Adipose tissue (tissue), 3 donors: ENCODE measurements around the gene CASP6. TPM values are rescaled to one million over a fixed set of nuclear protein-coding genes. Genes with fewer than 3 reads are reported as not detected.
"Not testable (repeated sequence)": the region's sequence is repeated elsewhere in the genome, so short reads cannot be mapped to it uniquely, and the experiment has no call there.

Experiments
- H3K27ac ChIP-seq: one replicate; pipeline ENCODE4 v1.5.1; 2013; ENCODE audit warnings: low read depth, low read length
- WGBS, 3 donors: extraction: QIAGEN DNeasy Blood & Tissue Kit; methylation state at CpG; one replicate each; pipeline ENCODE4 v1.1.7; 2013; 5-methylcytosine and 5-hydroxymethylcytosine counted together
- polyA plus RNA-seq, 3 donors: library from polyadenylated mRNA; stranded (reverse); fragments of 200-250 nt; gene quantifications; one replicate each; pipeline ENCODE4 v1.2.3, GENCODE V29; 2013
- donor health status: healthy with polysubstance abuse.
- donor health status: Bipolar disorder and iron deficiency.
- donor health status: healthy.

CASP6 gene
- polyA plus RNA-seq, 3 donors, result 8.0 to 17.3 (median 15.1) TPM

- 97 to 99% (median 99%) methylated on average over 13 to 14 of the region's 14 CpGs for WGBS, 3 donors
- not testable (repeated sequence) for H3K27ac ChIP-seq
Measured at GRCh38 chr4:109678925-109679324, 24.3 kb downstream of the CASP6 start.

GRCh38 chr4:109678472-109678871, 24.8 kb downstream of the CASP6 start:
- H3K27ac ChIP-seq, result not testable (repeated sequence)
- 96 to 99% (median 97%) methylated on average over 26 to 28 of the region's 28 CpGs for WGBS, 3 donors

- no peak overlapping the region for H3K27ac ChIP-seq
- WGBS, 3 donors, result 85 to 94% (median 89%) methylated on average over 1 of the region's 1 CpG
Measured at GRCh38 chr4:109676886-109677285, 26.4 kb downstream of the CASP6 start.

- H3K27ac ChIP-seq, result no peak overlapping the region
- 92 to 100% (median 100%) methylated on average over 1 of the region's 1 CpG for WGBS, 3 donors
Measured at GRCh38 chr4:109675843-109676242, 27.4 kb downstream of the CASP6 start.

- no peak overlapping the region for H3K27ac ChIP-seq
- 47 to 95% (median 85%) methylated on average over 3 of the region's 3 CpGs for WGBS, 3 donors
Measured at GRCh38 chr4:109675181-109675580, 28.1 kb downstream of the CASP6 start.

GRCh38 chr4:109673303-109673702, 29.9 kb downstream of the CASP6 start:
- WGBS, 3 donors, result 96 to 100% (median 96%) methylated on average over 1 of the region's 1 CpG
- no peak overlapping the region for H3K27ac ChIP-seq

GRCh38 chr4:109672169-109672930, 30.9 kb downstream of the CASP6 start:
- H3K27ac ChIP-seq, result no peak overlapping the region

- H3K27ac ChIP-seq, result no peak overlapping the region
Measured at GRCh38 chr4:109671350-109671749, 31.9 kb downstream of the CASP6 start.

- H3K27ac ChIP-seq, result no peak overlapping the region
- WGBS, 3 donors, result 59 to 88% (median 78%) methylated on average over 5 of the region's 5 CpGs
Measured at GRCh38 chr4:109665783-109666485, 37.3 kb downstream of the CASP6 start.

- 65 to 81% (median 80%) methylated on average over 3 of the region's 3 CpGs for WGBS, 3 donors
- H3K27ac ChIP-seq, result no peak overlapping the region
Measured at GRCh38 chr4:109662771-109663170, 40.5 kb downstream of the CASP6 start.

GRCh38 chr4:109662116-109662515, 41.1 kb downstream of the CASP6 start:
- H3K27ac ChIP-seq, result no peak overlapping the region
- WGBS, 3 donors, result 73 to 77% (median 74%) methylated on average over 2 of the region's 2 CpGs

GRCh38 chr4:109658871-109659410, 44.3 kb downstream of the CASP6 start:
- 81 to 88% (median 82%) methylated on average over 6 of the region's 6 CpGs for WGBS, 3 donors
- no peak overlapping the region for H3K27ac ChIP-seq

GRCh38 chr4:109657854-109658418, 45.3 kb downstream of the CASP6 start:
- 91 to 98% (median 94%) methylated on average over 9 of the region's 9 CpGs for WGBS, 3 donors
- no peak overlapping the region for H3K27ac ChIP-seq

- 73 to 80% (median 76%) methylated on average over 6 of the region's 6 CpGs for WGBS, 3 donors
- no peak overlapping the region for H3K27ac ChIP-seq
Measured at GRCh38 chr4:109655396-109655795, 47.8 kb downstream of the CASP6 start.

- no peak overlapping the region for H3K27ac ChIP-seq
- WGBS, 3 donors, result 90 to 94% (median 92%) methylated on average over 1 of the region's 1 CpG
Measured at GRCh38 chr4:109649872-109650271, 53.4 kb downstream of the CASP6 start.

GRCh38 chr4:109648997-109649575, 54.2 kb downstream of the CASP6 start:
- H3K27ac ChIP-seq, result no peak overlapping the region
- 79 to 83% (median 80%) methylated on average over 2 of the region's 2 CpGs for WGBS, 3 donors

GRCh38 chr4:109648266-109648996, 54.8 kb downstream of the CASP6 start:
- H3K27ac ChIP-seq, result no peak overlapping the region
- WGBS, 3 donors, result 65 to 71% (median 69%) methylated on average over 5 of the region's 5 CpGs

- no peak overlapping the region for H3K27ac ChIP-seq
- WGBS, 3 donors, result 82 to 87% (median 87%) methylated on average over 7 of the region's 7 CpGs
Measured at GRCh38 chr4:109645874-109646710, 57.2 kb downstream of the CASP6 start.
